Osteoblast (primary cell): ENCODE measurements around the gene MPND. TPM values are rescaled to one million over a fixed set of nuclear protein-coding genes. Genes with fewer than 3 reads are reported as not detected.

Experiments used
- DNase-seq: peaks from one replicate; pipeline ENCODE4 v3.0.0; 2011; ENCODE audit warnings: low spot score, mixed read lengths; ENCODE audit not compliant: insufficient read length; ENCODE audit errors: missing footprints
- H2AFZ ChIP-seq: 2 replicates; pipeline ENCODE4 v1.6.0; 2011; ENCODE audit warnings: mild to moderate bottlenecking, low read length
- H3K27ac ChIP-seq: 2 replicates; pipeline ENCODE4 v1.5.1; 2011; ENCODE audit warnings: mild to moderate bottlenecking, low read depth, low read length, moderate library complexity
- H3K27me3 ChIP-seq: 2 replicates; pipeline ENCODE4 v1.6.0; 2012; ENCODE audit warnings: mild to moderate bottlenecking, control low read depth, inconsistent platforms, low read length, moderate library complexity; ENCODE audit not compliant: insufficient read depth
- H3K36me3 ChIP-seq: 2 replicates; pipeline ENCODE4 v1.5.1; 2011; ENCODE audit warnings: mild to moderate bottlenecking, low read length, control low read depth, moderate library complexity; ENCODE audit not compliant: insufficient read depth
- H3K4me1 ChIP-seq: 2 replicates; pipeline ENCODE4 v1.5.1; 2011; ENCODE audit warnings: mild to moderate bottlenecking, low read length, control low read depth, moderate library complexity; ENCODE audit not compliant: insufficient read depth
- H3K4me2 ChIP-seq: 2 replicates; pipeline ENCODE4 v1.6.0; 2011; ENCODE audit warnings: mild to moderate bottlenecking, low read length; ENCODE audit not compliant: insufficient read depth
- H3K4me3 ChIP-seq: fragments of 200-600 bp; sonication (generic); 3 replicates; pipeline ENCODE4 v1.5.1; 2012; ENCODE audit warnings: mild to moderate bottlenecking, low read length, inconsistent platforms; ENCODE audit not compliant: insufficient read depth
- H3K79me2 ChIP-seq: 2 replicates; pipeline ENCODE4 v1.6.0; 2012; ENCODE audit warnings: mild to moderate bottlenecking, low read length, control low read depth, inconsistent platforms; ENCODE audit not compliant: insufficient read depth
- H3K9me3 ChIP-seq: 2 replicates; pipeline ENCODE4 v1.5.1; 2011; ENCODE audit warnings: low read depth, low read length, control low read depth
- H4K20me1 ChIP-seq: 2 replicates; pipeline ENCODE4 v1.6.0; 2012; ENCODE audit warnings: mild to moderate bottlenecking, low read length, control low read depth; ENCODE audit not compliant: insufficient read depth
- CTCF ChIP-seq: IDR thresholded peaks from 2 replicates; pipeline ENCODE4 v1.5.1; 2011; ENCODE audit warnings: mild to moderate bottlenecking, low read depth, low read length, moderate library complexity; ENCODE audit errors: extremely low read depth
- total RNA-seq: library from RNA; depleted of rRNA; stranded (reverse); fragments of >200 nt; gene quantifications from 2 replicates; pipeline ENCODE4 v1.2.3, GENCODE V29; 2012

MPND gene
- total RNA-seq, 1 donor: 6.9 TPM

- Histone ChIP-seq H3K4me1 (peaks cover 28% of the 10 kb centered on the region), H2AFZ (peak overlapping the region; percentile 88), H3K79me2 (peaks cover 66% of the 10 kb centered on the region), H3K36me3 (peaks cover under 1% of the 10 kb centered on the region), H3K4me3 (peak overlapping the region; percentile 86), H3K27ac (peak overlapping the region; percentile 73), H3K4me2 (peak overlapping the region; percentile 83), H3K27me3 (no peaks in the 10 kb centered on the region), H4K20me1 (peaks cover 13% of the 10 kb centered on the region), H3K9me3 (no peaks in the 10 kb centered on the region)
- TF ChIP-seq CTCF: no peak
- peak; percentile 88 for DNase-seq
These were observed 59.8 kb downstream of the MPND start for GRCh38 chr19:4403005-4403761.

DNA sequence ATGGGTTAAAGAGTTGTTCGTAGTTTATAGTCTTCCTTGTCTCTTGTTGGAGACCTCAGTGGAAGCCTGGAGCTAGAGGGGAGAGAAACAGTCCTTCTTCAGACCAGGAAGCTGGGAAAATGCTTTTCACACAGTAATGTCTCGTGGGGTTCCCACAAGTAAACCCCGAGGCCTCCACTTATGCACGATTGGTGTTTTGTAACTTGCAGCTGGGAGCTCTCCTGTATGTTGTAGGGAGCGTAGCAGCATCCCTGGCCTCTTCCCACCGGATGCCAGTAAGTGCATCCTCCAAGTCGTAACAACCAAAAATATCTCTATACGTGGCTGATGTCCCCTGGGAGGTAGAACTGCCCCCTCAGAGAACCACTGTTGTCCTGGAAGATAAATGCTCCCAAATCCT is 62.6 kb downstream of the MPND start:
- Histone ChIP-seq H2AFZ (no peak overlapping the region), H3K4me2 (no peak overlapping the region), H3K4me3 (no peak overlapping the region), H3K79me2 (peaks cover 55% of the 10 kb centered on the region), H3K27ac (no peak overlapping the region), H4K20me1 (no peaks in the 10 kb centered on the region), H3K9me3 (no peaks in the 10 kb centered on the region), H3K27me3 (no peaks in the 10 kb centered on the region), H3K4me1 (peaks cover 15% of the 10 kb centered on the region), H3K36me3 (peaks cover 8% of the 10 kb centered on the region)
- no peak for TF ChIP-seq CTCF
- DNase-seq: no peak

DNA sequence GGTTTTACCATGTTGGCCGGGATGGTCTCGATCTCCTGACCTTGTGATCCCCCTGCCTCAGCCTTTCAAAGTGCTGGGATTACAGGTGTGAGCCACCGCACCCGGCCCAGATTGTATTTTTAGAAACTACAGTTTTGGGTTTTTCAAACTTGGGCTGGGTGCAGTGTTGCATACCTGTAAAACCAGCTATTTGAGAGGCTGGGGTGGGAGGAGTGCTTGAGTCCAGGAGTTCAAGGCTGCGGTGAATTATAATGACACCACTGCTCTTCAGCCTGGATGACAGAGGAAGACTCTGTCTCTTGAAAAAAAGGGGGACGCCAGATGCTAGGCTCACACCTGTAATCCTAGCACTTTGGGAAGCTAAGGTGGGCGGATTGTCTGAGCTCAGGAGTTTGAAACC is 63.3 kb downstream of the MPND start:
- TF ChIP-seq CTCF: no peak
- Histone ChIP-seq H3K9me3 (no peaks in the 10 kb centered on the region), H3K27ac (no peak overlapping the region), H2AFZ (no peak overlapping the region), H3K4me3 (no peak overlapping the region), H3K27me3 (no peaks in the 10 kb centered on the region), H3K36me3 (peaks cover 8% of the 10 kb centered on the region), H3K4me1 (peaks cover 10% of the 10 kb centered on the region), H4K20me1 (no peaks in the 10 kb centered on the region), H3K4me2 (no peak overlapping the region), H3K79me2 (peaks cover 55% of the 10 kb centered on the region)
- DNase-seq: no peak

GRCh38 chr19:4409123-4409933 is 66.0 kb downstream of the MPND start:
- no peak overlapping the region for H3K4me3 ChIP-seq
- H3K4me2 ChIP-seq: no peak overlapping the region
- no peaks in the 10 kb centered on the region for H3K9me3 ChIP-seq
- H3K79me2 ChIP-seq: peaks cover 43% of the 10 kb centered on the region
- no peaks in the 10 kb centered on the region for H4K20me1 ChIP-seq
- peak; percentile 32 for DNase-seq
- H3K36me3 ChIP-seq: peaks cover 12% of the 10 kb centered on the region
- H3K27ac ChIP-seq: no peak overlapping the region
- H3K4me1 ChIP-seq: peaks cover 4% of the 10 kb centered on the region
- H3K27me3 ChIP-seq: no peaks in the 10 kb centered on the region
- TF ChIP-seq CTCF: no peak
- H2AFZ ChIP-seq: no peak overlapping the region
